GM23338 (cell line): ENCODE results near the gene DNAJA2. TPM values are rescaled to one million over a fixed set of nuclear protein-coding genes. Genes with fewer than 3 reads are reported as not detected.

ENCODE experiments used
- ATAC-seq: fragments of 200-7000 bp; cut with Tn5 transposase; 3 replicates; pipeline ENCODE4 v1.9.1; 2020
- DNase-seq: peaks from one replicate; pipeline ENCODE4 v3.0.0-alpha.2; 2015; ENCODE audit warnings: low spot score
- H2AFZ ChIP-seq: fragments of 200-600 bp; sonication (generic); 2 replicates; pipeline ENCODE4 v1.8.0; 2016; ENCODE audit warnings: antibody characterized with exemption, mild to moderate bottlenecking, moderate library complexity
- H3F3A ChIP-seq: fragments of 200-600 bp; sonication (generic); replicated peaks from 2 replicates; pipeline ENCODE4 v1.8.0; 2017; ENCODE audit warnings: antibody characterized with exemption, mixed run types, low read depth
- H3K27ac ChIP-seq: fragments of 200-600 bp; sonication (generic); 2 replicates; pipeline ENCODE4 v1.6.1; 2016; ENCODE audit warnings: low read depth
- H3K27me3 ChIP-seq: fragments of 200-600 bp; sonication (generic); 2 replicates; pipeline ENCODE4 v1.8.0; 2016; ENCODE audit warnings: mild to moderate bottlenecking, mixed run types, moderate library complexity; ENCODE audit not compliant: insufficient read depth
- H3K36me3 ChIP-seq: fragments of 200-600 bp; sonication (generic); 2 replicates; pipeline ENCODE4 v1.8.0; 2016; ENCODE audit warnings: mild to moderate bottlenecking; ENCODE audit not compliant: insufficient read depth
- H3K4me1 ChIP-seq: fragments of 200-600 bp; sonication (generic); 2 replicates; pipeline ENCODE4 v1.8.0; 2016; ENCODE audit warnings: mild to moderate bottlenecking, moderate library complexity; ENCODE audit not compliant: insufficient read depth
- H3K4me2 ChIP-seq: fragments of 200-600 bp; sonication (generic); 2 replicates; pipeline ENCODE4 v1.7.1; 2017; ENCODE audit warnings: mixed run types
- H3K4me3 ChIP-seq: fragments of 200-600 bp; sonication (generic); 2 replicates; pipeline ENCODE4 v1.6.1; 2016; ENCODE audit warnings: mixed run types
- H3K79me2 ChIP-seq: fragments of 200-600 bp; sonication (generic); replicated peaks from 2 replicates; pipeline ENCODE4 v1.8.0; 2017; ENCODE audit warnings: mild to moderate bottlenecking; ENCODE audit not compliant: insufficient read depth
- H3K9me2 ChIP-seq: fragments of 200-600 bp; sonication (generic); 2 replicates; pipeline ENCODE4 v1.8.0; 2017; ENCODE audit not compliant: insufficient read depth
- H4K20me1 ChIP-seq: fragments of 200-600 bp; sonication (generic); replicated peaks from 2 replicates; pipeline ENCODE4 v1.8.0; 2017; ENCODE audit warnings: mild to moderate bottlenecking; ENCODE audit not compliant: insufficient read depth
- H3K27ac Mint-ChIP-seq: 2 replicates; pipeline ENCODE4 v1.8.0; 2020; ENCODE audit warnings: inconsistent platforms, mild to moderate bottlenecking, moderate library complexity, mixed read lengths
- H3K27me3 Mint-ChIP-seq: 3 replicates; pipeline ENCODE4 v1.8.0; 2022; ENCODE audit warnings: low read depth, mild to moderate bottlenecking, moderate library complexity, mixed read lengths, inconsistent platforms; ENCODE audit not compliant: insufficient read depth, poor library complexity
- H3K36me3 Mint-ChIP-seq: 3 replicates; pipeline ENCODE4 v1.8.0; 2021; ENCODE audit warnings: low read depth, mild to moderate bottlenecking, inconsistent platforms, moderate library complexity, mixed read lengths
- H3K4me1 Mint-ChIP-seq: 3 replicates; pipeline ENCODE4 v1.8.0; 2020; ENCODE audit warnings: mild to moderate bottlenecking, inconsistent platforms, mixed read lengths
- H3K4me3 Mint-ChIP-seq: 3 replicates; pipeline ENCODE4 v1.8.0; 2021; ENCODE audit warnings: moderate library complexity, mild to moderate bottlenecking, inconsistent platforms, mixed read lengths
- H3K9me3 Mint-ChIP-seq: 3 replicates; pipeline ENCODE4 v1.8.0; 2020; ENCODE audit warnings: moderate library complexity, mild to moderate bottlenecking, inconsistent platforms, mixed read lengths
- CREB1 ChIP-seq: fragments of 250-450 bp; sonication (Bioruptor Pico); IDR thresholded peaks from 2 replicates; pipeline ENCODE4 v1.5.0; 2020; ENCODE audit warnings: low read depth, mild to moderate bottlenecking, moderate library complexity
- EZH2 ChIP-seq: fragments of 200-600 bp; sonication (generic); IDR thresholded peaks from one replicate; pipeline ENCODE4 v1.8.0; 2017; ENCODE audit warnings: antibody characterized with exemption, mild to moderate bottlenecking, low read depth; ENCODE audit not compliant: unreplicated experiment
- EZH2phosphoT487 ChIP-seq: fragments of 200-600 bp; sonication (generic); IDR thresholded peaks from one replicate; pipeline ENCODE4 v1.8.1; 2018; ENCODE audit warnings: antibody characterized with exemption; ENCODE audit not compliant: unreplicated experiment
- JUNB ChIP-seq: IDR thresholded peaks from one replicate; pipeline ENCODE4 v1.6.1; 2016; ENCODE audit warnings: antibody characterized with exemption; ENCODE audit not compliant: unreplicated experiment
- NANOG ChIP-seq: IDR thresholded peaks from 2 replicates; pipeline ENCODE4 v1.6.1; 2016; ENCODE audit warnings: antibody characterized with exemption, borderline replicate concordance
- POLR2AphosphoS5 ChIP-seq: IDR thresholded peaks from 2 replicates; pipeline ENCODE4 v1.6.1; 2016; ENCODE audit warnings: antibody characterized with exemption, low read depth
- ZNF114 ChIP-seq: fragments of 250-450 bp; sonication (Bioruptor Pico); IDR thresholded peaks from 2 replicates; pipeline ENCODE4 v1.5.0; 2020; ENCODE audit warnings: mild to moderate bottlenecking, moderate library complexity
- polyA plus RNA-seq: library from polyadenylated mRNA; unstranded; fragments of >200 nt; fragmentation: Nextera tagmentation; extraction: Ambion mirVana; gene quantifications from 2 replicates; pipeline ENCODE4 v1.2.1, GENCODE V29; 2016
- total RNA-seq: library from RNA; depleted of rRNA; stranded (reverse); fragments of >200 nt; shearing (Covaris generic); gene quantifications from 2 replicates; pipeline ENCODE4 v1.2.3, GENCODE V29; 2014
- TF ChIP-seq, protein P1 (sequence below), 2 experiments: fragments of 200-600 bp in 1 of 2; sonication (generic) in 1 of 2; conservative IDR thresholded peaks; 2 replicates each; pipeline versions ENCODE4 v1.5.1 to v1.6.1; 2016 to 2017; ENCODE audit warnings: antibody characterized with exemption in 2 of 2, low read depth in 2 of 2, mild to moderate bottlenecking in 2 of 2, moderate library complexity in 1 of 2
- TF ChIP-seq, protein P2 (sequence below): IDR thresholded peaks from 2 replicates; pipeline ENCODE4 v1.6.1; 2016; ENCODE audit warnings: antibody characterized with exemption

Gene DNAJA2
- total and polyA plus RNA-seq, 2 experiments from 2014 or later, result 94.5 to 101 TPM

DNA sequence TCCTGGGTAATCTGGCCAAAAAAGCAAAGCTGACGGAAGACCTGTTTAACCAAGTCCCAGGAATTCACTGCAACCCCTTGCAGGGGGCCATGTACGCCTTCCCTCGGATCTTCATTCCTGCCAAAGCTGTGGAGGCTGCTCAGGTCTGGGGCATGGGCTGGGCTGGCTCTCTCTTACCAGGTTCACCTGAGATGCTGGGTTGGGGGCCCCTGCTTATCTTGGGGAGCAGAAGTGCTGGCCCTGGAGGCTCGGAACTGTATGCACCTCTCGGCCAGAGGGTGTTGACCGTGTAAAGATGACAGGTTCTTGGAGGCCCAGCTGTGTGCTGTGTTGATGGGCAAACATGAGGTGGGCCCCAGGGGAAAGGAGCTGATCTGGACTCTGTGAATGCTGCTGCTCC is 49.1 kb downstream of the DNAJA2 start:
- H3K4me1 ChIP-seq, result no peaks in the 10 kb centered on the region
- Mint-ChIP-seq H3K4me3 (no peak overlapping the region), H3K4me1 (peaks cover 6% of the 10 kb centered on the region; the same call in 2 of the 3 replicates), H3K27ac (no peak overlapping the region), H3K27me3 (peaks cover 22% of the 10 kb centered on the region), H3K9me3 (no peaks in the 10 kb centered on the region), H3K36me3 (peaks cover 100% of the 10 kb centered on the region)
- H2AFZ ChIP-seq, result no peak overlapping the region
- H3K9me2 ChIP-seq, result no peaks in the 10 kb centered on the region
- H4K20me1 ChIP-seq, result peaks cover 7% of the 10 kb centered on the region; the same call in 1 of the 2 replicates
- H3K4me2 ChIP-seq, result no peak overlapping the region
- ATAC-seq (no peak), DNase-seq (no peak)
- no peaks in the 10 kb centered on the region for H3K27me3 ChIP-seq
- H3K27ac ChIP-seq, result no peak overlapping the region
- TF ChIP-seq CREB1 (CRISPR knock-in tag), result no peak
- TF ChIP-seq ZNF114 (CRISPR knock-in tag), result no peak
- no peak for TF ChIP-seq JUNB
- TF ChIP-seq, protein P1, sequence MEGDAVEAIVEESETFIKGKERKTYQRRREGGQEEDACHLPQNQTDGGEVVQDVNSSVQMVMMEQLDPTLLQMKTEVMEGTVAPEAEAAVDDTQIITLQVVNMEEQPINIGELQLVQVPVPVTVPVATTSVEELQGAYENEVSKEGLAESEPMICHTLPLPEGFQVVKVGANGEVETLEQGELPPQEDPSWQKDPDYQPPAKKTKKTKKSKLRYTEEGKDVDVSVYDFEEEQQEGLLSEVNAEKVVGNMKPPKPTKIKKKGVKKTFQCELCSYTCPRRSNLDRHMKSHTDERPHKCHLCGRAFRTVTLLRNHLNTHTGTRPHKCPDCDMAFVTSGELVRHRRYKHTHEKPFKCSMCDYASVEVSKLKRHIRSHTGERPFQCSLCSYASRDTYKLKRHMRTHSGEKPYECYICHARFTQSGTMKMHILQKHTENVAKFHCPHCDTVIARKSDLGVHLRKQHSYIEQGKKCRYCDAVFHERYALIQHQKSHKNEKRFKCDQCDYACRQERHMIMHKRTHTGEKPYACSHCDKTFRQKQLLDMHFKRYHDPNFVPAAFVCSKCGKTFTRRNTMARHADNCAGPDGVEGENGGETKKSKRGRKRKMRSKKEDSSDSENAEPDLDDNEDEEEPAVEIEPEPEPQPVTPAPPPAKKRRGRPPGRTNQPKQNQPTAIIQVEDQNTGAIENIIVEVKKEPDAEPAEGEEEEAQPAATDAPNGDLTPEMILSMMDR (conservative IDR thresholded peaks at IDR 0.05; ENCODE audit: low read depth in 2 of 2), result no peak
- TF ChIP-seq, protein P2, sequence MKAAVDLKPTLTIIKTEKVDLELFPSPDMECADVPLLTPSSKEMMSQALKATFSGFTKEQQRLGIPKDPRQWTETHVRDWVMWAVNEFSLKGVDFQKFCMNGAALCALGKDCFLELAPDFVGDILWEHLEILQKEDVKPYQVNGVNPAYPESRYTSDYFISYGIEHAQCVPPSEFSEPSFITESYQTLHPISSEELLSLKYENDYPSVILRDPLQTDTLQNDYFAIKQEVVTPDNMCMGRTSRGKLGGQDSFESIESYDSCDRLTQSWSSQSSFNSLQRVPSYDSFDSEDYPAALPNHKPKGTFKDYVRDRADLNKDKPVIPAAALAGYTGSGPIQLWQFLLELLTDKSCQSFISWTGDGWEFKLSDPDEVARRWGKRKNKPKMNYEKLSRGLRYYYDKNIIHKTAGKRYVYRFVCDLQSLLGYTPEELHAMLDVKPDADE, result no peak
- TF ChIP-seq EZH2, result no peak
- no peak for TF ChIP-seq NANOG
- TF ChIP-seq POLR2AphosphoS5, result no peak
- no peak for TF ChIP-seq EZH2phosphoT487
- H3K36me3 ChIP-seq, result peaks cover 63% of the 10 kb centered on the region
- H3F3A ChIP-seq, result peaks cover 10% of the 10 kb centered on the region; the same call in 1 of the 2 replicates
- no peak overlapping the region for H3K4me3 ChIP-seq
- H3K79me2 ChIP-seq, result no peaks in the 10 kb centered on the region

DNA sequence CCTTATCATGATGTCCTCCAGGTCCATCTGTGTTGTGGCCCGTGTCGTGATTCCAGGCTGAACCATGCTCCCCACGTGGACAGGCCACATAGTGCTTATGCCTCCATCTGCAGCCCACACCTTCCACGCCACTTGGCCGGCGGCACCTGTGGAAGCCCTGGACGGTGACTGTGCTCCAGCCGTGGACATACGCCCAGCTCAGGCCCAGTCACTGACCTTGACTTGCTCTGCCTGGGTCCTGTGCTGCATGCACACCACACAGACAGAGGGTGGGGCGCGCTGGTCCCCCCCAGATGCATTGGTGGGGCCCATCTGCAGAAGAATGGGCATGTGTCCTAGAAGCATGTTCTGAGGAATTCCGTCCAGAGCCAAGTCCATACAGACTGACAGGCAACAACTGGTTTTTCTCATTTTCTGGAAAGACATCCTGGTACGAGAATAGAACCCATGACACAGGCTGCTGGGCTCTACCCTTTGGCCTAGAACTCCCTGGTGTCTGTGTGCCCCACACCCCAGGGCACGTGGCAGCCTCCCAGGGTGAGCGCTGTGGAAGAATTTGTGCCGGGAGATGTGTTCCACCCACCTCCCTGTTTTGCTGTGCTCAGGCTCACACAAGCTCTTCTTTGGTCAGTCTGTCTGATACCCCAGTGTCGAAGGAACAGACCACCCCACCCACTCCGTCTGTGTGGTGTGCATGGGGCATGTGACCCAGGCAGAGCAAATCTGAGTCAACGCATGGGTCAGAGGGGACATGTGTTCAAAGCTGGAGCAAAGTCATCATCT is 49.8 kb downstream of the DNAJA2 start:
- H3K36me3 Mint-ChIP-seq, result peaks cover 100% of the 10 kb centered on the region
- peaks cover 5% of the 10 kb centered on the region; the same call in 1 of the 2 replicates for H3F3A ChIP-seq
- no peak for TF ChIP-seq JUNB
- H2AFZ ChIP-seq, result no peak overlapping the region
- no peak overlapping the region for H3K4me3 ChIP-seq
- no peaks in the 10 kb centered on the region for H3K27me3 ChIP-seq
- H3K27ac ChIP-seq, result no peak overlapping the region
- H4K20me1 ChIP-seq, result 0 out of 2 replicates have a peak, but pooled peaks cover 3% of the 10 kb centered on the region
- no peak overlapping the region for H3K27ac Mint-ChIP-seq
- H3K4me1 Mint-ChIP-seq, result peaks cover 2% of the 10 kb centered on the region; the same call in 1 of the 3 replicates
- peaks cover 26% of the 10 kb centered on the region for H3K27me3 Mint-ChIP-seq
- no peak overlapping the region for H3K4me2 ChIP-seq
- H3K9me3 Mint-ChIP-seq, result no peaks in the 10 kb centered on the region
- peaks cover 59% of the 10 kb centered on the region for H3K36me3 ChIP-seq
- no peaks in the 10 kb centered on the region for H3K9me2 ChIP-seq
- no peak for DNase-seq
- no peaks in the 10 kb centered on the region for H3K79me2 ChIP-seq
- H3K4me1 ChIP-seq, result no peaks in the 10 kb centered on the region
- no peak overlapping the region for H3K4me3 Mint-ChIP-seq
- no peak for ATAC-seq
